Measurements from ENCODE around the gene AQP3. TPM values are rescaled to one million over a fixed set of nuclear protein-coding genes. Genes with fewer than 3 reads are reported as not detected.
"Not testable (repeated sequence)": the region's sequence is repeated elsewhere in the genome, so short reads cannot be mapped to it uniquely, and the experiment has no call there.

Gene AQP3
- total RNA-seq, 4 donors from 2014 or later: 4.2 to 12.7 (median 6.8) TPM

GRCh38 chr9:33403941-33404787 is 43.2 kb downstream of the AQP3 start:
- intact Hi-C loops (cut with DNase I): no loop called here
- no peaks in the 10 kb centered on the region for H3K27me3 ChIP-seq
- 89% methylated on average over 15 of the region's 17 CpGs for WGBS

GRCh38 chr9:33402371-33402770 is 45.0 kb downstream of the AQP3 start, which contains the start of gene AQP7:
AQP7 (minus strand) TSS chr9:33402568; CDS start chr9:33401262, 1,306 bp downstream.
- H3K27me3 ChIP-seq; DNase-seq (ENCODE audit: extremely low spot score); H3K9me3 ChIP-seq; H3K36me3 ChIP-seq; intact Hi-C loops (cut with DNase I): not testable (repeated sequence)
- Histone ChIP-seq H3K4me3 (peak within 1 kb of the TSS in 2 of 4 donors; percentile 3 to 36), H3K27ac (replicated peaks in 1 of 4) (peak within 1 kb of the TSS in 1 of 4 donors; percentile 48), H3K4me1 (peaks cover 14 to 41% (median 20%) of the 10 kb centered on the region in 4 donors)
- WGBS: 74% methylated on average over 3 of the region's 10 CpGs

More at GRCh38 chr9:33403941-33404787, 43.2 kb downstream of the AQP3 start:
- DNase-seq (ENCODE audit: extremely low spot score): no peak
- H3K9me3 ChIP-seq: no peaks in the 10 kb centered on the region
- H3K36me3 ChIP-seq: peaks cover 0 to 10% (median 0%) of the 10 kb centered on the region in 4 donors
- H3K4me3 ChIP-seq: no peak overlapping the region
- peaks cover 14 to 38% (median 20%) of the 10 kb centered on the region in 4 donors for H3K4me1 ChIP-seq
- TF ChIP-seq POLR2AphosphoS5 (IDR thresholded peaks at IDR 0.05): no peak
- no peak for TF ChIP-seq CTCF (IDR thresholded peaks at IDR 0.05)
- no peak for TF ChIP-seq EP300 (IDR thresholded peaks at IDR 0.05)
- TF ChIP-seq POLR2A (IDR thresholded peaks at IDR 0.05; ENCODE audit: low read depth): no peak
- no peak overlapping the region for H3K27ac ChIP-seq (replicated peaks in 1 of 4)

- peak overlapping the region in 1 of 4 donors; percentile 20 for H3K27ac ChIP-seq (replicated peaks in 1 of 4)
- H3K4me3 ChIP-seq: peak overlapping the region in 2 of 4 donors; percentile 3 to 36
- DNase-seq (ENCODE audit: extremely low spot score); H3K36me3 ChIP-seq; H3K9me3 ChIP-seq; intact Hi-C loops (cut with DNase I); H3K27me3 ChIP-seq: not testable (repeated sequence)
- 70% methylated on average over 10 of the region's 10 CpGs for WGBS
- peaks cover 14 to 41% (median 20%) of the 10 kb centered on the region in 4 donors for H3K4me1 ChIP-seq
Measured at GRCh38 chr9:33401809-33402208, 45.6 kb downstream of the AQP3 start.

GRCh38 chr9:33399047-33399446 is 48.3 kb downstream of the AQP3 start:
- H3K9me3 ChIP-seq; intact Hi-C loops (cut with DNase I); H3K36me3 ChIP-seq; H3K4me3 ChIP-seq; DNase-seq (ENCODE audit: extremely low spot score); H3K27ac ChIP-seq (replicated peaks in 1 of 4); H3K27me3 ChIP-seq: not testable (repeated sequence)
- 89% methylated on average over 4 of the region's 4 CpGs for WGBS
- peaks cover 14 to 31% (median 22%) of the 10 kb centered on the region in 4 donors for H3K4me1 ChIP-seq

GRCh38 chr9:33397801-33398200 is 49.6 kb downstream of the AQP3 start:
- DNase-seq (ENCODE audit: extremely low spot score); H3K9me3 ChIP-seq; H3K27ac ChIP-seq (replicated peaks in 1 of 4); H3K27me3 ChIP-seq; H3K4me3 ChIP-seq; H3K36me3 ChIP-seq; intact Hi-C loops (cut with DNase I): not testable (repeated sequence)
- H3K4me1 ChIP-seq: peaks cover 13 to 34% (median 25%) of the 10 kb centered on the region in 4 donors
- WGBS: 40% methylated on average over 2 of the region's 4 CpGs

GRCh38 chr9:33395159-33395879 is 52.1 kb downstream of the AQP3 start:
- 84% methylated on average over 15 of the region's 15 CpGs for WGBS
- H3K9me3 ChIP-seq; H3K27me3 ChIP-seq; H3K4me3 ChIP-seq; intact Hi-C loops (cut with DNase I); DNase-seq (ENCODE audit: extremely low spot score); H3K27ac ChIP-seq (replicated peaks in 1 of 4); H3K36me3 ChIP-seq: not testable (repeated sequence)
- peaks cover 24 to 45% (median 39%) of the 10 kb centered on the region in 4 donors for H3K4me1 ChIP-seq

- intact Hi-C loops (cut with DNase I); DNase-seq (ENCODE audit: extremely low spot score): not testable (repeated sequence)
Measured at GRCh38 chr9:33393986-33394385, 53.4 kb downstream of the AQP3 start.

More at GRCh38 chr9:33393986-33394385, 53.4 kb downstream of the AQP3 start:
- WGBS: 60% methylated on average over 3 of the region's 3 CpGs
- not testable (repeated sequence) for H3K4me3 ChIP-seq, H3K36me3 ChIP-seq, H3K27me3 ChIP-seq, H3K9me3 ChIP-seq
- Histone ChIP-seq H3K27ac (replicated peaks in 1 of 4) (peak overlapping the region in 3 of 4 donors; percentile 9 to 47 (median 27)), H3K4me1 (peaks cover 29 to 44% (median 37%) of the 10 kb centered on the region in 4 donors)

Data from esophagus muscularis mucosa (tissue), 4 donors.